Cardiac fibroblast (primary cell): Measurements from ENCODE around the gene SCAMP3.
"Not testable (repeated sequence)": the region's sequence is repeated elsewhere in the genome, so short reads cannot be mapped to it uniquely, and the experiment has no call there.

Source experiments
- DNase-seq, 2 donors: peaks; one replicate each; pipeline versions ENCODE4 v3.0.0 to v3.0.0-alpha.2; 2010; ENCODE audit warnings: low read depth in 2 of 2
- H3K4me3 ChIP-seq, 2 donors: replicated peaks in 1 of 2; 1 replicate in 1 of 2; 2 replicates in 1 of 2; pipeline ENCODE4 v1.5.1; 2011; ENCODE audit warnings: low read depth in 2 of 2, low read length in 2 of 2, mild to moderate bottlenecking in 2 of 2, moderate library complexity in 1 of 2
- CTCF ChIP-seq: IDR thresholded peaks from one replicate; pipeline ENCODE4 v1.5.1; 2011; ENCODE audit warnings: low read depth, mild to moderate bottlenecking, low read length, inconsistent platforms

SCAMP3 gene

GRCh38 chr1:155226910-155227260 lies 35.3 kb downstream of the SCAMP3 start:
- peak overlapping the region; percentile 65 to 66 for H3K4me3 ChIP-seq
- DNase-seq = peak; percentile 45 to 51

GRCh38 chr1:155226188-155226909 lies 35.8 kb downstream of the SCAMP3 start:
- DNase-seq = peak; percentile 68 to 88
- peak; percentile 38 for TF ChIP-seq CTCF
- H3K4me3 ChIP-seq = peak overlapping the region; percentile 65 to 66

More at GRCh38 chr1:155226910-155227260, 35.3 kb downstream of the SCAMP3 start:
- no peak for TF ChIP-seq CTCF

- not testable (repeated sequence) for H3K4me3 ChIP-seq, DNase-seq
Measured at GRCh38 chr1:155225404-155225759, 36.8 kb downstream of the SCAMP3 start.

- no peak for TF ChIP-seq CTCF
- no peak overlapping the region for H3K4me3 ChIP-seq
- no peak for DNase-seq
Measured at GRCh38 chr1:155223047-155223446, 39.1 kb downstream of the SCAMP3 start.

- H3K4me3 ChIP-seq, DNase-seq: not testable (repeated sequence)
Measured at GRCh38 chr1:155220211-155220965, 41.8 kb downstream of the SCAMP3 start.

GRCh38 chr1:155219592-155220031 lies 42.5 kb downstream of the SCAMP3 start:
- H3K4me3 ChIP-seq = no peak overlapping the region
- DNase-seq = peak; percentile 21 to 23
- TF ChIP-seq CTCF = no peak

- no peak for TF ChIP-seq CTCF
- H3K4me3 ChIP-seq = no peak overlapping the region
- peak; percentile 78 to 81 for DNase-seq
Measured at GRCh38 chr1:155218854-155219591, 43.1 kb downstream of the SCAMP3 start.

- H3K4me3 ChIP-seq, DNase-seq: not testable (repeated sequence)
Measured at GRCh38 chr1:155214702-155215101, 47.5 kb downstream of the SCAMP3 start.

- not testable (repeated sequence) for H3K4me3 ChIP-seq, DNase-seq
Measured at GRCh38 chr1:155212051-155212440, 50.1 kb downstream of the SCAMP3 start.

GRCh38 chr1:155211381-155212050 lies 50.6 kb downstream of the SCAMP3 start:
- H3K4me3 ChIP-seq = not testable (repeated sequence)
- DNase-seq = peak in 1 of 2 donors; percentile 45
